Hepatocyte (in vitro differentiated cells): Measurements from ENCODE around the gene LRGUK. TPM values are rescaled to one million over a fixed set of nuclear protein-coding genes. Genes with fewer than 3 reads are reported as not detected.

ENCODE experiments used
- DNase-seq: peaks from one replicate; pipeline ENCODE4 v3.0.0-alpha.2; 2016; ENCODE audit warnings: low spot score
- H2AFZ ChIP-seq: fragments of 200-600 bp; sonication (generic); 2 replicates; pipeline ENCODE4 v1.6.0; 2016; ENCODE audit warnings: antibody characterized with exemption, mild to moderate bottlenecking
- H3K27ac ChIP-seq: fragments of 200-600 bp; sonication (generic); 2 replicates; pipeline ENCODE4 v1.5.1; 2016; ENCODE audit warnings: mild to moderate bottlenecking
- H3K27me3 ChIP-seq: fragments of 200-600 bp; sonication (generic); 2 replicates; pipeline ENCODE4 v1.6.1; 2016
- H3K36me3 ChIP-seq: fragments of 200-600 bp; sonication (generic); replicated peaks from 2 replicates; pipeline ENCODE4 v1.5.1; 2016; ENCODE audit warnings: low read depth; ENCODE audit not compliant: insufficient read depth
- H3K4me1 ChIP-seq: fragments of 200-600 bp; sonication (generic); 2 replicates; pipeline ENCODE4 v1.5.1; 2016; ENCODE audit warnings: mild to moderate bottlenecking, moderate library complexity; ENCODE audit not compliant: insufficient read depth
- H3K4me2 ChIP-seq: fragments of 200-600 bp; sonication (generic); 2 replicates; pipeline ENCODE4 v1.6.0; 2016
- H3K4me3 ChIP-seq: fragments of 200-600 bp; sonication (generic); 2 replicates; pipeline ENCODE4 v1.5.1; 2016; ENCODE audit warnings: mild to moderate bottlenecking
- H3K79me2 ChIP-seq: fragments of 200-600 bp; sonication (generic); 2 replicates; pipeline ENCODE4 v1.6.0; 2017; ENCODE audit warnings: mild to moderate bottlenecking
- H3K9me2 ChIP-seq: fragments of 200-600 bp; sonication (generic); replicated peaks from 2 replicates; pipeline ENCODE4 v1.6.0; 2017; ENCODE audit warnings: mild to moderate bottlenecking; ENCODE audit not compliant: insufficient read depth
- H3K9me3 ChIP-seq: fragments of 200-600 bp; sonication (generic); 2 replicates; pipeline ENCODE4 v1.5.1; 2016; ENCODE audit warnings: low read depth, mild to moderate bottlenecking
- H4K20me1 ChIP-seq: fragments of 200-600 bp; sonication (generic); 2 replicates; pipeline ENCODE4 v1.6.0; 2016; ENCODE audit warnings: mild to moderate bottlenecking; ENCODE audit not compliant: insufficient read depth, poor library complexity, severe bottlenecking
- CTCF ChIP-seq: fragments of 200-600 bp; sonication (generic); IDR thresholded peaks from 2 replicates; pipeline ENCODE4 v1.5.1; 2016; ENCODE audit warnings: antibody characterized with exemption, mild to moderate bottlenecking; ENCODE audit not compliant: poor library complexity
- EZH2 ChIP-seq: fragments of 200-600 bp; sonication (generic); IDR thresholded peaks from 2 replicates; pipeline ENCODE4 v1.6.1; 2016; ENCODE audit warnings: antibody characterized with exemption, mild to moderate bottlenecking, borderline replicate concordance
- EZH2phosphoT487 ChIP-seq: fragments of 200-600 bp; sonication (generic); IDR thresholded peaks from one replicate; pipeline ENCODE4 v1.6.1; 2018; ENCODE audit warnings: antibody characterized with exemption, mild to moderate bottlenecking, low read depth, moderate library complexity; ENCODE audit not compliant: unreplicated experiment, severe bottlenecking
- WGBS: methylation state at CpG from one replicate; pipeline ENCODE4 v1.1.6; 2016; ENCODE audit warnings: low lambda C conversion rate; ENCODE audit errors: missing lambda C conversion rate; 5-methylcytosine and 5-hydroxymethylcytosine counted together
- polyA plus RNA-seq: library from polyadenylated mRNA; unstranded; fragments of >200 nt; fragmentation: Nextera tagmentation; extraction: Ambion mirVana; gene quantifications from 2 replicates; pipeline ENCODE4 v1.2.1, GENCODE V29; 2016
- total RNA-seq: library from RNA; depleted of rRNA; stranded (reverse); fragments of >200 nt; gene quantifications from 2 replicates; pipeline ENCODE4 v1.2.3, GENCODE V29; 2014

LRGUK gene
- total and polyA plus RNA-seq, 2 experiments from 2014 or later, result 0.73 TPM; not detected in 1

GRCh38 chr7:134128829-134129228 is 1.7 kb downstream of the LRGUK start:
- no peaks in the 10 kb centered on the region for H3K9me2 ChIP-seq
- no peaks in the 10 kb centered on the region for H4K20me1 ChIP-seq
- TF ChIP-seq CTCF, result no peak
- TF ChIP-seq EZH2phosphoT487, result no peak
- TF ChIP-seq EZH2, result no peak
- peaks cover 23% of the 10 kb centered on the region for H3K27me3 ChIP-seq
- no peaks in the 10 kb centered on the region for H3K9me3 ChIP-seq
- 73% methylated on average over 5 of the region's 5 CpGs for WGBS
- H3K36me3 ChIP-seq, result no peaks in the 10 kb centered on the region
- no peak for DNase-seq
- H3K79me2 ChIP-seq, result no peaks in the 10 kb centered on the region
- no peak overlapping the region for H3K27ac ChIP-seq
- no peak overlapping the region for H3K4me2 ChIP-seq
- no peaks in the 10 kb centered on the region for H3K4me1 ChIP-seq
- H3K4me3 ChIP-seq, result no peak overlapping the region
- no peak overlapping the region for H2AFZ ChIP-seq

GRCh38 chr7:134129856-134130523 is 2.9 kb downstream of the LRGUK start:
- 46% methylated on average over 2 of the region's 2 CpGs for WGBS
- no peak overlapping the region for H3K4me3 ChIP-seq
- no peaks in the 10 kb centered on the region for H3K4me1 ChIP-seq
- no peaks in the 10 kb centered on the region for H3K9me2 ChIP-seq
- no peak overlapping the region for H3K27ac ChIP-seq
- no peaks in the 10 kb centered on the region for H4K20me1 ChIP-seq
- H3K27me3 ChIP-seq, result peaks cover 23% of the 10 kb centered on the region
- no peak overlapping the region for H2AFZ ChIP-seq
- TF ChIP-seq EZH2, result no peak
- no peak for TF ChIP-seq EZH2phosphoT487
- no peak for TF ChIP-seq CTCF
- no peak for DNase-seq
- no peaks in the 10 kb centered on the region for H3K9me3 ChIP-seq
- H3K4me2 ChIP-seq, result no peak overlapping the region
- no peaks in the 10 kb centered on the region for H3K79me2 ChIP-seq
- no peaks in the 10 kb centered on the region for H3K36me3 ChIP-seq

GRCh38 chr7:134134004-134134403 is 6.9 kb downstream of the LRGUK start:
- H2AFZ ChIP-seq, result no peak overlapping the region
- 86% methylated on average over 3 of the region's 3 CpGs for WGBS

More at GRCh38 chr7:134134004-134134403, 6.9 kb downstream of the LRGUK start:
- no peak overlapping the region for H3K4me3 ChIP-seq
- H4K20me1 ChIP-seq, result no peaks in the 10 kb centered on the region
- H3K4me2 ChIP-seq, result no peak overlapping the region
- peaks cover 12% of the 10 kb centered on the region for H3K27me3 ChIP-seq
- no peaks in the 10 kb centered on the region for H3K9me2 ChIP-seq
- H3K27ac ChIP-seq, result no peak overlapping the region
- H3K79me2 ChIP-seq, result no peaks in the 10 kb centered on the region
- no peak for DNase-seq
- H3K9me3 ChIP-seq, result no peaks in the 10 kb centered on the region
- H3K36me3 ChIP-seq, result no peaks in the 10 kb centered on the region
- TF ChIP-seq EZH2 (no peak), EZH2phosphoT487 (no peak), CTCF (no peak)
- no peaks in the 10 kb centered on the region for H3K4me1 ChIP-seq
